Measurements from ENCODE around the gene TBX4. TPM values are rescaled to one million over a fixed set of nuclear protein-coding genes. Genes with fewer than 3 reads are reported as not detected.

Gene TBX4
- total RNA-seq, 1 experiment from 2014 or later = not detected

- 0 out of 3 replicates have a peak, but pooled peaks have one; percentile 24 for TF ChIP-seq CTCF (conservative IDR thresholded peaks at IDR 0.05)
- no peak overlapping the region for H2BK15ac ChIP-seq (ENCODE audit: low read depth, low read length)
- no peak overlapping the region; a peak in 1 of 7 replicates for H3K27ac Mint-ChIP-seq
Measured at GRCh38 chr17:61481421-61481820, 29.2 kb downstream of the TBX4 start.

More at GRCh38 chr17:61481421-61481820, 29.2 kb downstream of the TBX4 start:
- Histone ChIP-seq H3K27ac (ENCODE audit: insufficient read length, low read depth, low read length) (no peak overlapping the region), H3K14ac (ENCODE audit: insufficient read depth, low read length) (no peak overlapping the region), H4K5ac (ENCODE audit: insufficient read length, low read depth, low read length) (no peak overlapping the region), H3T11ph (ENCODE audit: low read length) (no peak overlapping the region), H3K18ac (ENCODE audit: insufficient read length, low read depth, low read length) (no peak overlapping the region), H3K9ac (ENCODE audit: extremely low read depth, insufficient read length, low read length) (no peak overlapping the region), H3K23me2 (ENCODE audit: insufficient read length, low read depth, low read length, poor library complexity, severe bottlenecking) (peaks cover 3% of the 10 kb centered on the region), H2BK20ac (ENCODE audit: low read depth, low read length, poor library complexity, severe bottlenecking) (no peak overlapping the region), H4K20me1 (ENCODE audit: control insufficient read depth, insufficient read depth, insufficient read length) (no peaks in the 10 kb centered on the region), H3K9me3 (ENCODE audit: control insufficient read depth, low read depth, low read length) (no peaks in the 10 kb centered on the region), H2BK5ac (ENCODE audit: insufficient read length, low read length) (no peak overlapping the region), H3K23ac (ENCODE audit: insufficient read length, low read depth, low read length) (no peak overlapping the region), H3K4me1 (ENCODE audit: insufficient read depth, low read length) (no peaks in the 10 kb centered on the region; the same call in 1 of the 2 replicates), H2AK5ac (ENCODE audit: insufficient read length, low read length) (no peak overlapping the region), H3K27me3 (ENCODE audit: insufficient read depth, low read length) (no peaks in the 10 kb centered on the region), H4K8ac (replicated peaks; ENCODE audit: insufficient read length, low read depth, low read length) (no peak overlapping the region), H3K79me1 (ENCODE audit: insufficient read depth, low read depth, low read length, poor library complexity, severe bottlenecking) (no peaks in the 10 kb centered on the region), H3K56ac (ENCODE audit: insufficient read length, low read depth, low read length) (no peak overlapping the region), H2AFZ (ENCODE audit: low read length) (no peak overlapping the region), H4K91ac (ENCODE audit: insufficient read length, low read depth, low read length) (no peak overlapping the region), H2BK120ac (ENCODE audit: low read depth, low read length, poor library complexity, severe bottlenecking) (no peak overlapping the region), H3K79me2 (ENCODE audit: insufficient read depth, low read length) (no peaks in the 10 kb centered on the region), H3K4ac (ENCODE audit: low read depth, low read length) (no peak overlapping the region), H3K4me2 (ENCODE audit: insufficient read depth, insufficient read length, low read length) (no peak overlapping the region), H2BK12ac (ENCODE audit: insufficient read length, low read depth, low read length) (no peak overlapping the region)
- DNase-seq = peak; percentile 36
- no peaks in the 10 kb centered on the region for H3K36me3 Mint-ChIP-seq (ENCODE audit: insufficient read depth in 1 of 3, low read depth in 3 of 3)
- H3K27me3 Mint-ChIP-seq (ENCODE audit: low read depth) = peaks cover 6% of the 10 kb centered on the region
- peaks cover 7 to 10% of the 10 kb centered on the region in 2 experiments for H3K4me1 Mint-ChIP-seq
- no CpG with 5 or more reads among the region's 5 CpGs for WGBS (ENCODE audit: extremely low coverage, insufficient read length, low lambda C conversion rate)
- no peak overlapping the region for H3K4me3 Mint-ChIP-seq
- H3K9me3 Mint-ChIP-seq = no peaks in the 10 kb centered on the region; a peak in 1 of 5 replicates

Measured in H9 (cell line).